ENCODE results near the gene MEG3.

- TF ChIP-seq CTCF (IDR thresholded peaks at IDR 0.05): no peak
- no peak for TF ChIP-seq POLR2A (IDR thresholded peaks at IDR 0.05)
Observed at GRCh38 chr14:100820957-100821356, 5.0 kb upstream of the MEG3 start.

Measured in adrenal gland (tissue), 5 donors.